ENCODE measurements around the gene EVC. TPM values are rescaled to one million over a fixed set of nuclear protein-coding genes. Genes with fewer than 3 reads are reported as not detected.
"Not testable (repeated sequence)": the region's sequence is repeated elsewhere in the genome, so short reads cannot be mapped to it uniquely, and the experiment has no call there.

Gene EVC
- total RNA-seq, 1 experiment from 2014 or later, result 17.3 TPM

- DNase-seq (ENCODE audit: low spot score), result no peak
- POLR2A ChIA-PET (ENCODE audit: low non-redundant PET), result no interaction called here
- Histone ChIP-seq H3K9me3 (ENCODE audit: low read depth, low read length, poor library complexity, severe bottlenecking) (no peaks in the 10 kb centered on the region), H3K27me3 (replicated peaks; ENCODE audit: insufficient read depth, low read depth, low read length, poor library complexity) (no peaks in the 10 kb centered on the region), H3K4me3 (ENCODE audit: low read depth, low read length, poor library complexity, severe bottlenecking) (no peak overlapping the region), H3K4me1 (ENCODE audit: insufficient read depth, low read length, poor library complexity, severe bottlenecking) (no peaks in the 10 kb centered on the region), H3K36me3 (ENCODE audit: insufficient read depth, low read length, poor library complexity, severe bottlenecking) (peaks cover 39% of the 10 kb centered on the region), H3K27ac (ENCODE audit: low read depth, low read length, poor library complexity, severe bottlenecking) (no peak overlapping the region)
- intact Hi-C loops (cut with micrococcal nuclease; ENCODE audit: unreplicated experiment), result no loop called here
- CTCF ChIA-PET, result no interaction called here
- TF ChIP-seq, protein P1, sequence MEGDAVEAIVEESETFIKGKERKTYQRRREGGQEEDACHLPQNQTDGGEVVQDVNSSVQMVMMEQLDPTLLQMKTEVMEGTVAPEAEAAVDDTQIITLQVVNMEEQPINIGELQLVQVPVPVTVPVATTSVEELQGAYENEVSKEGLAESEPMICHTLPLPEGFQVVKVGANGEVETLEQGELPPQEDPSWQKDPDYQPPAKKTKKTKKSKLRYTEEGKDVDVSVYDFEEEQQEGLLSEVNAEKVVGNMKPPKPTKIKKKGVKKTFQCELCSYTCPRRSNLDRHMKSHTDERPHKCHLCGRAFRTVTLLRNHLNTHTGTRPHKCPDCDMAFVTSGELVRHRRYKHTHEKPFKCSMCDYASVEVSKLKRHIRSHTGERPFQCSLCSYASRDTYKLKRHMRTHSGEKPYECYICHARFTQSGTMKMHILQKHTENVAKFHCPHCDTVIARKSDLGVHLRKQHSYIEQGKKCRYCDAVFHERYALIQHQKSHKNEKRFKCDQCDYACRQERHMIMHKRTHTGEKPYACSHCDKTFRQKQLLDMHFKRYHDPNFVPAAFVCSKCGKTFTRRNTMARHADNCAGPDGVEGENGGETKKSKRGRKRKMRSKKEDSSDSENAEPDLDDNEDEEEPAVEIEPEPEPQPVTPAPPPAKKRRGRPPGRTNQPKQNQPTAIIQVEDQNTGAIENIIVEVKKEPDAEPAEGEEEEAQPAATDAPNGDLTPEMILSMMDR (conservative IDR thresholded peaks at IDR 0.05; ENCODE audit: low read depth, low read length), result no peak
- TF ChIP-seq EZH2 (IDR thresholded peaks at IDR 0.05; ENCODE audit: borderline replicate concordance, low read depth, low read length, poor library complexity, severe bottlenecking), result no peak
- no TSS peak for BruUV-seq (replicated peaks)
Measured at GRCh38 chr4:5836943-5837342, 125.9 kb downstream of the EVC start.

- H3K36me3 ChIP-seq (ENCODE audit: insufficient read depth, low read length, poor library complexity, severe bottlenecking), result peaks cover 35% of the 10 kb centered on the region
- H3K27ac ChIP-seq (ENCODE audit: low read depth, low read length, poor library complexity, severe bottlenecking); BruUV-seq (replicated peaks); POLR2A ChIA-PET (ENCODE audit: low non-redundant PET); H3K27me3 ChIP-seq (replicated peaks; ENCODE audit: insufficient read depth, low read depth, low read length, poor library complexity); H3K4me3 ChIP-seq (ENCODE audit: low read depth, low read length, poor library complexity, severe bottlenecking); CTCF ChIA-PET; H3K9me3 ChIP-seq (ENCODE audit: low read depth, low read length, poor library complexity, severe bottlenecking); DNase-seq (ENCODE audit: low spot score); intact Hi-C loops (cut with micrococcal nuclease; ENCODE audit: unreplicated experiment); H3K4me1 ChIP-seq (ENCODE audit: insufficient read depth, low read length, poor library complexity, severe bottlenecking): not testable (repeated sequence)
Measured at GRCh38 chr4:5837483-5837882, 126.5 kb downstream of the EVC start.

DNA sequence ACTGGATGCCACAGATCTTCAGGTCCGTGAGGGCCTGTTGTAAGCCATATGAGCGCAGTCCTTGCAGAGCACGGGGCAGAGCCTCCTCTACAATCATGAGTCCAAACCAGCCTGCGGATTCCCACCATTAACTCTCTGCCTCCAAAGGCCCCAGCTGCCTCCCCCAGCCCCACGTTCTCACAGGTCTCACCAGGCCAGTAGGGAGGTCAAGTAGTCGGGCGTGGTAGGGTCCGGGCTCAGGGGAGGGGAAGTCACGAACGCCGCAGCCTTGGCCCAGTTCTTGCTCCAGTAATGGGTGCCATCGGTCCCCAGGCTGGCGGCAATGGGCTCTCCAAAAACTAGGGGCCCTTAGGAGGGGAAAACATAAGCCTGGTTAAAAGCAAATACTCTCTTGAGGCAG, 128.3 kb downstream of the EVC start:
- intact Hi-C loops (cut with micrococcal nuclease; ENCODE audit: unreplicated experiment), result no loop called here
- no peak overlapping the region for H3K4me3 ChIP-seq (ENCODE audit: low read depth, low read length, poor library complexity, severe bottlenecking)
- H3K36me3 ChIP-seq (ENCODE audit: insufficient read depth, low read length, poor library complexity, severe bottlenecking), result peaks cover 41% of the 10 kb centered on the region
- no peak for TF ChIP-seq EZH2 (IDR thresholded peaks at IDR 0.05; ENCODE audit: borderline replicate concordance, low read depth, low read length, poor library complexity, severe bottlenecking)
- TF ChIP-seq, protein P1 (conservative IDR thresholded peaks at IDR 0.05; ENCODE audit: low read depth, low read length), result no peak
- no peaks in the 10 kb centered on the region for H3K9me3 ChIP-seq (ENCODE audit: low read depth, low read length, poor library complexity, severe bottlenecking)
- ChIA-PET CTCF (no interaction called here), POLR2A (ENCODE audit: low non-redundant PET) (no interaction called here)
- H3K27ac ChIP-seq (ENCODE audit: low read depth, low read length, poor library complexity, severe bottlenecking), result no peak overlapping the region
- H3K27me3 ChIP-seq (replicated peaks; ENCODE audit: insufficient read depth, low read depth, low read length, poor library complexity), result no peaks in the 10 kb centered on the region
- no peaks in the 10 kb centered on the region for H3K4me1 ChIP-seq (ENCODE audit: insufficient read depth, low read length, poor library complexity, severe bottlenecking)
- DNase-seq (ENCODE audit: low spot score), result no peak
- no TSS peak for BruUV-seq (replicated peaks)

DNA sequence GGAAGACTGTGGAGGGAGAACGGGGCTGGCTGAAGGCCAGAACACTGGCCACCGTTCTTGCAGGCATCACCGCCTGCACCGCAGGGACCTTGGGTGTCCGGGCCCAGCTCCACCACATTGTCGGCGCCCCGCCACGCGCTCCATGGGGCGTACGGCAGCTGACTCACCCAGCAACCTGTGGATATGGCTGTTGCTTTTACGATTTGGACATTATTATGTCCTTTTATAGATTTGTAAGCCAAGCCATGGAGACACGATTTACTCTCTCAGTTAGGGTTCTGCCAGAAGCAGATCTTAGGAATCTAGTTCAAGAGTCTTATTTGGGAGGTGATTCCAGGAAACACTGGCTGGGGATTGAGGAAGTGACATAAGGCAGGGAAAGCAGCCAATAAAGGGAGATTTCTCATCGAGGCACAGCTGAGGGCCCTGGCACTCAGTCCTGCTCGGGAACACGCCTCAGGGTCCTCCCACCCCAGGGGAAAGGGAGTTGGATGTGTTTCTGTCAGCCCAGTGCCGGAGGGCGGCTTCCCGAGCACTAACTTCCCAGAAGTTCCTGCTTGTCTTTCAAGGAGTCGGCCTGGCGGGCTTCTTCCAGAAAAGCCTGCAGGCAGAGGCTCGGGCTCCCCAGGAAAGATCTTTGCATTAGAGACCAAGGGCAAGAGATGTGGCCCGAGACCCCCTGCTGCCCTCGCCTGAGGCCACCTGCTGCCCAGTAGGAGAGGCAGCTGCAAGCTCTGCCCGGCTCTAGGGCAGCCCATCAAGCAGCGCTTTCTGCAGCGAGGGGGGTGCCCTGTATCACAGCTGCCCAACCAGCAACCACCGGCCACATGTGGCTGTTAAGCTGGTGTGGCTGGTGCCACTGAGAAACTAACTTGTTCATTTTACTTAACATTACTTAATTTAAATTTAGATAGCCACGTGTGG, 129.0 kb downstream of the EVC start:
- H3K27me3 ChIP-seq (replicated peaks; ENCODE audit: insufficient read depth, low read depth, low read length, poor library complexity), result no peaks in the 10 kb centered on the region
- ChIA-PET POLR2A (ENCODE audit: low non-redundant PET) (no interaction called here), CTCF (no interaction called here)
- DNase-seq (ENCODE audit: low spot score), result peak; percentile 37
- peaks cover 34% of the 10 kb centered on the region for H3K36me3 ChIP-seq (ENCODE audit: insufficient read depth, low read length, poor library complexity, severe bottlenecking)
- no peaks in the 10 kb centered on the region for H3K9me3 ChIP-seq (ENCODE audit: low read depth, low read length, poor library complexity, severe bottlenecking)
- peak overlapping the region; percentile 42 for H3K27ac ChIP-seq (ENCODE audit: low read depth, low read length, poor library complexity, severe bottlenecking)
- no TSS peak for BruUV-seq (replicated peaks)
- TF ChIP-seq, protein P1 (conservative IDR thresholded peaks at IDR 0.05; ENCODE audit: low read depth, low read length), result no peak
- no peak for TF ChIP-seq EZH2 (IDR thresholded peaks at IDR 0.05; ENCODE audit: borderline replicate concordance, low read depth, low read length, poor library complexity, severe bottlenecking)
- no peaks in the 10 kb centered on the region for H3K4me1 ChIP-seq (ENCODE audit: insufficient read depth, low read length, poor library complexity, severe bottlenecking)
- no peak overlapping the region for H3K4me3 ChIP-seq (ENCODE audit: low read depth, low read length, poor library complexity, severe bottlenecking)
- intact Hi-C loops (cut with micrococcal nuclease; ENCODE audit: unreplicated experiment), result no loop called here
